HL-60 (cell line): Measurements from ENCODE around the gene VWA1.

Source experiments
- DNase-seq, 2 experiments: peaks; one replicate each; pipeline ENCODE4 v3.0.0-alpha.2; 2010 to 2020; ENCODE audit warnings: low read depth in 1 of 2, low spot score in 1 of 2
- H3K27ac ChIP-seq: fragments of 250-450 bp; sonication (Bioruptor Pico); replicated peaks from 2 replicates; pipeline ENCODE4 v1.5.1; 2020; ENCODE audit warnings: mild to moderate bottlenecking, moderate library complexity
- H3K27me3 ChIP-seq: fragments of 250-450 bp; sonication (Bioruptor Pico); 2 replicates; pipeline ENCODE4 v1.5.1; 2021; ENCODE audit warnings: mild to moderate bottlenecking, moderate library complexity; ENCODE audit not compliant: insufficient read depth, poor library complexity, severe bottlenecking
- H3K4me3 ChIP-seq: replicated peaks from 2 replicates; pipeline ENCODE4 v1.5.1; 2011; ENCODE audit warnings: mild to moderate bottlenecking, control low read depth, low read length; ENCODE audit not compliant: insufficient read depth
- CTCF ChIP-seq: IDR thresholded peaks from one replicate; pipeline ENCODE4 v1.5.1; 2011; ENCODE audit warnings: low read length, control low read depth, inconsistent platforms; ENCODE audit not compliant: insufficient read depth
- GABPA ChIP-seq: IDR thresholded peaks from 2 replicates; pipeline ENCODE4 v1.6.1; 2012; ENCODE audit warnings: low read depth
- POLR2AphosphoS5 ChIP-seq: IDR thresholded peaks from 2 replicates; pipeline ENCODE4 v1.6.1; 2012; ENCODE audit warnings: low read depth
- REST ChIP-seq: IDR thresholded peaks from 2 replicates; pipeline ENCODE4 v1.6.1; 2012; ENCODE audit warnings: low read depth; ENCODE audit not compliant: insufficient replicate concordance
- SPI1 ChIP-seq: IDR thresholded peaks from 2 replicates; pipeline ENCODE4 v1.6.1; 2012; ENCODE audit warnings: low read depth, mild to moderate bottlenecking, borderline replicate concordance

The VWA1 gene

GRCh38 chr1:1434824-1435105 lies 725 bp upstream of the VWA1 start:
- no peak for DNase-seq
- TF ChIP-seq POLR2AphosphoS5 (no peak), CTCF (no peak), GABPA (no peak), REST (no peak), SPI1 (no peak)
- peaks cover 14% of the 10 kb centered on the region for H3K27me3 ChIP-seq
- H3K4me3 ChIP-seq, result no peak overlapping the region
- no peak overlapping the region for H3K27ac ChIP-seq

- no peak for DNase-seq
- Histone ChIP-seq H3K27me3 (peaks cover 11% of the 10 kb centered on the region), H3K4me3 (no peak overlapping the region), H3K27ac (no peak overlapping the region)
- no peak for TF ChIP-seq CTCF
- TF ChIP-seq REST, result no peak
- TF ChIP-seq GABPA, result no peak
- no peak for TF ChIP-seq POLR2AphosphoS5
- TF ChIP-seq SPI1, result no peak
Observed at GRCh38 chr1:1435911-1436629, 580 bp downstream of the VWA1 start.

- Histone ChIP-seq H3K27me3 (peaks cover 11% of the 10 kb centered on the region), H3K4me3 (no peak overlapping the region), H3K27ac (no peak overlapping the region)
- no peak for DNase-seq
- TF ChIP-seq POLR2AphosphoS5 (no peak), SPI1 (peak; percentile 26; the same call in 1 of the 2 replicates)
Observed at GRCh38 chr1:1436630-1437032, 1.1 kb downstream of the VWA1 start.

- peaks cover 11% of the 10 kb centered on the region for H3K27me3 ChIP-seq
- no peak for DNase-seq
- TF ChIP-seq GABPA (no peak), POLR2AphosphoS5 (no peak), SPI1 (no peak), REST (no peak), CTCF (no peak)
- no peak overlapping the region for H3K4me3 ChIP-seq
- H3K27ac ChIP-seq, result no peak overlapping the region
Observed at GRCh38 chr1:1437033-1437903, 1.8 kb downstream of the VWA1 start.
